Glutamatergic neuron (in vitro differentiated cells): ENCODE measurements around the gene HPCA. TPM values are rescaled to one million over a fixed set of nuclear protein-coding genes. Genes with fewer than 3 reads are reported as not detected.

Experiments
- DNase-seq: peaks from one replicate; pipeline ENCODE4 v3.0.0; 2022
- H3K27ac Mint-ChIP-seq: one replicate; pipeline ENCODE4 v1.8.0; 2020; ENCODE audit warnings: mild to moderate bottlenecking, mixed read lengths, inconsistent platforms; ENCODE audit not compliant: unreplicated experiment
- H3K27me3 Mint-ChIP-seq: one replicate; pipeline ENCODE4 v1.8.0; 2020; ENCODE audit warnings: mild to moderate bottlenecking, moderate library complexity, mixed read lengths, inconsistent platforms; ENCODE audit not compliant: unreplicated experiment
- H3K36me3 Mint-ChIP-seq: one replicate; pipeline ENCODE4 v1.8.0; 2020; ENCODE audit warnings: mild to moderate bottlenecking, mixed read lengths, inconsistent platforms; ENCODE audit not compliant: unreplicated experiment
- H3K4me1 Mint-ChIP-seq: one replicate; pipeline ENCODE4 v1.8.0; 2020; ENCODE audit warnings: mild to moderate bottlenecking, low read depth, mixed read lengths, inconsistent platforms; ENCODE audit not compliant: unreplicated experiment
- H3K4me3 Mint-ChIP-seq: one replicate; pipeline ENCODE4 v1.8.0; 2020; ENCODE audit warnings: mild to moderate bottlenecking, mixed read lengths, inconsistent platforms; ENCODE audit not compliant: unreplicated experiment
- H3K9me3 Mint-ChIP-seq: one replicate; pipeline ENCODE4 v1.8.0; 2020; ENCODE audit warnings: mild to moderate bottlenecking, moderate library complexity, mixed read lengths, inconsistent platforms; ENCODE audit not compliant: unreplicated experiment
- total RNA-seq: library from RNA; stranded (reverse); fragmentation: NEBNext Ultra II Directional; extraction: Animal tissue kit (Norgen Biotek cat#: 25700); gene quantifications from one replicate; pipeline ENCODE4 v1.2.1, GENCODE V29; 2021; ENCODE audit not compliant: unreplicated experiment
- TF ChIP-seq, protein P1 (sequence below): fragments of 200-600 bp; sonication (generic); IDR thresholded peaks from one replicate; pipeline ENCODE4 v1.5.0; 2021; ENCODE audit not compliant: partially characterized antibody, unreplicated experiment

The HPCA gene
- total RNA-seq, 1 donor from 2014 or later: 156 TPM

DNA sequence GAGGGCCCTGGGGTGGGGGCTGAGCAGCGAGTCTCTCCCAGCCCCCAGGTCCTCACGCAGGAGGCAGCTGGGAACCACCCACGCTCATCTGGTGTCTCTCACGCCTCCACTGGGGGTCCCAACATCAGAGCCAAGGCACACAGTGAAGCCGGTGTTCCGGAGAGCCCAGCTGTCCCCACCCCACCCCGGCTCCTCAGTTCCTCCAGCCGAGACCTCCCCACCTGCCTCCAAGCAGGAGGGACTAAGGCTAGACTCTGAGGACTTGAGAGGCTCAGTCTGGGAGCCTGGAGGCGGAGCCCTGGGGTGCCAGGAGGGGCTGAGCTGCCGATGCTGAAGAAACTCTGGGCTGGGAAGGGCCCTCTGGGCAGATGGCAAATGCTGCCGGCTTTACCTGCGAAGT lies 1.6 kb upstream of the HPCA start:
- Mint-ChIP-seq H3K9me3 (peaks cover 17% of the 10 kb centered on the region), H3K27me3 (peaks cover 10% of the 10 kb centered on the region), H3K36me3 (peaks cover 6% of the 10 kb centered on the region), H3K4me1 (peaks cover 42% of the 10 kb centered on the region), H3K27ac (peak overlapping the region; percentile 92), H3K4me3 (peak overlapping the region; percentile 83)
- no peak for DNase-seq
- TF ChIP-seq, protein P1, sequence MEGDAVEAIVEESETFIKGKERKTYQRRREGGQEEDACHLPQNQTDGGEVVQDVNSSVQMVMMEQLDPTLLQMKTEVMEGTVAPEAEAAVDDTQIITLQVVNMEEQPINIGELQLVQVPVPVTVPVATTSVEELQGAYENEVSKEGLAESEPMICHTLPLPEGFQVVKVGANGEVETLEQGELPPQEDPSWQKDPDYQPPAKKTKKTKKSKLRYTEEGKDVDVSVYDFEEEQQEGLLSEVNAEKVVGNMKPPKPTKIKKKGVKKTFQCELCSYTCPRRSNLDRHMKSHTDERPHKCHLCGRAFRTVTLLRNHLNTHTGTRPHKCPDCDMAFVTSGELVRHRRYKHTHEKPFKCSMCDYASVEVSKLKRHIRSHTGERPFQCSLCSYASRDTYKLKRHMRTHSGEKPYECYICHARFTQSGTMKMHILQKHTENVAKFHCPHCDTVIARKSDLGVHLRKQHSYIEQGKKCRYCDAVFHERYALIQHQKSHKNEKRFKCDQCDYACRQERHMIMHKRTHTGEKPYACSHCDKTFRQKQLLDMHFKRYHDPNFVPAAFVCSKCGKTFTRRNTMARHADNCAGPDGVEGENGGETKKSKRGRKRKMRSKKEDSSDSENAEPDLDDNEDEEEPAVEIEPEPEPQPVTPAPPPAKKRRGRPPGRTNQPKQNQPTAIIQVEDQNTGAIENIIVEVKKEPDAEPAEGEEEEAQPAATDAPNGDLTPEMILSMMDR: no peak

DNA sequence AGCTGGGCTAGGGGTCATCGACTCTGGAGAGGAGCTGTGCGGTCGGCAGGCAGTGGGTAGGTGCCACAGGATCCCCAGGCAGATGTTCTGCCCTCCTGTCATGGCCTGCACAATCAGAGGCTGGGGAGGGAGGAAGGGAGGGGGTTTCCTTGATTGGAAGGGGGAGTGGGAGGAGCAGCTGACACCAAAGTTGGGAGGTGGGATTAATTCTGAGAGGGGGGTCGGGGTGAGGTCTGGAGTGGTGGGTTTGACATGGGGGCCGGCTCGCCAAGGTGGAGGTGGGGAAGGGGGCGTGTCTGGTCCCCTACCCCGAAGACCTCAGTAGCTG lies 651 bp upstream of the HPCA start:
- TF ChIP-seq, protein P1: no peak
- Mint-ChIP-seq H3K4me3 (peak overlapping the region; percentile 83), H3K27ac (peak overlapping the region; percentile 92), H3K9me3 (peaks cover 17% of the 10 kb centered on the region), H3K4me1 (peaks cover 50% of the 10 kb centered on the region), H3K36me3 (peaks cover 7% of the 10 kb centered on the region), H3K27me3 (peaks cover 10% of the 10 kb centered on the region)
- no peak for DNase-seq

DNA sequence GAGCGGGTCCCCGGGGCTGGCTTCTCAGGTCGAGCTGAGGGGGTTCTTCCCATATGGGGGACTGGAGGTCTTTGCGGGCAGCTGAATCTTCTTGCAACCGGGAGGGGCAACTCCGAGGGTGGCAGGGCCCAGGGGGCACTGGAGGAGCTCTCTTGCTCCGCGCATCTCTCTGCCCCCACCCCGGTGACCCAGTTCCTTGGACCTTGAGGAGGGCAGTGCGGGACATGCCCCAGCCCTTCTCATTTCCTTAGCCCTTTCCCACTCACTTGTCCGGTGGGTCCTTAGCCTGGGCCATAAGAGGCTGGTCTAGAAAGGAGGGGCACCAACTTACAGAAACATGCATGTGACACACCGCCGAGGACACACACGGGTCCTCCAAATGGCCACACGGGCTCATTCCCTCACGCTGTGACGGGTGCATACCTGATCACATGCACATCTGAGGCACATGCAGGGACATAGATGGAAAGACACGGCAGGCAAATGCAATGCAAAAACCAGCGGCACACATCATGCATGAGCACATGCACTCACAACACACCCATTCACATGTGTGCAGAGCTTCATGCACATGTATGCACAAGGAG lies 630 bp downstream of the HPCA start:
- Mint-ChIP-seq H3K27ac (no peak overlapping the region), H3K9me3 (peaks cover 17% of the 10 kb centered on the region), H3K36me3 (peaks cover 7% of the 10 kb centered on the region), H3K4me1 (peaks cover 44% of the 10 kb centered on the region), H3K4me3 (peak overlapping the region; percentile 96), H3K27me3 (peaks cover 10% of the 10 kb centered on the region)
- TF ChIP-seq, protein P1: peak; percentile 3
- DNase-seq: no peak

DNA sequence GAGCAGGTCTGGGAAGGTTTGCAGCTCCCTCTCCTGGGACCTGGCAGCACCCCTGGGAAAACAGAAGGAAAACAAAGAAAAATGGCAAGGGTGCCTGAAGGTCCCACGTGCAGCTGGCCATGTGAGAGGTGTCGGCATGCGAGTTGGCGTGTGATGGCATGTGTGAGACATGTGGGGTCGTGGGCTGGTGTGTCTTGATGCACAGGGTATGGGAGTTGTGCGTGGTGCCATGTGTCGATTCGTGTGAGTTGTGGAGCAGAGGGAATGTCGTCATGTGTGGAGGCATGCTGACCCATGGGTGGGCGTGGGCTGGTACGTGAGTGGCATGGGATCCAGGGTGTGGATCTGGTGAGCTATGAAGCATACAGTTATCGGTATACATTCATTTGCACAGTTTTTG lies 1.3 kb downstream of the HPCA start:
- Mint-ChIP-seq H3K27me3 (peaks cover 12% of the 10 kb centered on the region), H3K36me3 (peaks cover 7% of the 10 kb centered on the region), H3K4me3 (peak overlapping the region; percentile 96), H3K27ac (peak overlapping the region; percentile 19), H3K9me3 (peaks cover 22% of the 10 kb centered on the region), H3K4me1 (peaks cover 50% of the 10 kb centered on the region)
- DNase-seq: no peak
- TF ChIP-seq, protein P1: no peak

DNA sequence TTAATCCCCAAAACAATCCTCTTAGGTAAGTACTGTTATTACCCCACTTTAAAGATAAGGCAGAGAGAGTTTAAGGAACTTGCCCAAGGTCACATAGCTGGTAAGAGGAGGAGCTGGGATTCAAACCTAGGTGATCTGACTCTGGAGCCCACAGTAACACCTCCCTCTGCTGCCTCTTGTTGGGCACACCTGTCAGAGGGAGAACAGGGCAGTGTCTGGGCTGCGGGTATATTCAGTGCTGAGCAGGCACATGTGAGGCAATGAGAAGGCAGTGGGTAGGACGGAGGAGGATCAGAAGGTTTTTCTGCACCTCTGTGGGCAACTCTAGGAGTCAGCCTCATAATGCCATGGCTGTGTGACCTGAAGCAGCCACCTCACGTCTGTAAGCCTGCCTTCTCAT lies 1.8 kb downstream of the HPCA start:
- H3K9me3 Mint-ChIP-seq: peaks cover 23% of the 10 kb centered on the region
- no peak for DNase-seq
- peaks cover 7% of the 10 kb centered on the region for H3K36me3 Mint-ChIP-seq
- peaks cover 12% of the 10 kb centered on the region for H3K27me3 Mint-ChIP-seq
- TF ChIP-seq, protein P1: no peak
- H3K27ac Mint-ChIP-seq: no peak overlapping the region
- H3K4me1 Mint-ChIP-seq: peaks cover 50% of the 10 kb centered on the region
- H3K4me3 Mint-ChIP-seq: peak overlapping the region; percentile 96
